ENCODE measurements around the gene PRMT5.
A peak's percentile ranks its signal among the peaks of the same experiment; 100 is the strongest.

The PRMT5 gene

DNA sequence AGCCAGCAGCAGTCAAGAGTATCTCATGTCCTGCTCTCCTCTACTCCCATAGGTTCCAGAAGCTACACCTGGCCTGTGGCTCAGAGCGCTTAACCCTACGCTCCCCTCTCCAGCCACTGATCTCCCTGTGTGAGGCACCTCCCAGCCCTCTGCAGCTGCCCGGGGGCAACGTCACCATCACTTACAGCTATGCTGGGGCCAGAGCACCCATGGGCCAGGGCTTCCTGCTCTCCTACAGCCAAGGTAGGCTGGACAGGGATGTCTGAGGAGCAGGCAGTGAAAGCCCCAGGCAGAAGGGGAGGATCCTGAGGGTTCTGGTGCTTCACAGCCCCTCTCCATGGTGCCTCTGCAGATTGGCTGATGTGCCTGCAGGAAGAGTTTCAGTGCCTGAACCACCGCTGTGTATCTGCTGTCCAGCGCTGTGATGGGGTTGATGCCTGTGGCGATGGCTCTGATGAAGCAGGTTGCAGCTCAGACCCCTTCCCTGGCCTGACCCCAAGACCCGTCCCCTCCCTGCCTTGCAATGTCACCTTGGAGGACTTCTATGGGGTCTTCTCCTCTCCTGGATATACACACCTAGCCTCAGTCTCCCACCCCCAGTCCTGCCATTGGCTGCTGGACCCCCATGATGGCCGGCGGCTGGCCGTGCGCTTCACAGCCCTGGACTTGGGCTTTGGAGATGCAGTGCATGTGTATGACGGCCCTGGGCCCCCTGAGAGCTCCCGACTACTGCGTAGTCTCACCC lies 54.0 kb downstream of the PRMT5 start:
- no peak for DNase-seq (ENCODE audit: low spot score)

GRCh38 chr14:22872833-22873520 lies 56.2 kb downstream of the PRMT5 start:
- DNase-seq (ENCODE audit: low spot score): no peak

DNA sequence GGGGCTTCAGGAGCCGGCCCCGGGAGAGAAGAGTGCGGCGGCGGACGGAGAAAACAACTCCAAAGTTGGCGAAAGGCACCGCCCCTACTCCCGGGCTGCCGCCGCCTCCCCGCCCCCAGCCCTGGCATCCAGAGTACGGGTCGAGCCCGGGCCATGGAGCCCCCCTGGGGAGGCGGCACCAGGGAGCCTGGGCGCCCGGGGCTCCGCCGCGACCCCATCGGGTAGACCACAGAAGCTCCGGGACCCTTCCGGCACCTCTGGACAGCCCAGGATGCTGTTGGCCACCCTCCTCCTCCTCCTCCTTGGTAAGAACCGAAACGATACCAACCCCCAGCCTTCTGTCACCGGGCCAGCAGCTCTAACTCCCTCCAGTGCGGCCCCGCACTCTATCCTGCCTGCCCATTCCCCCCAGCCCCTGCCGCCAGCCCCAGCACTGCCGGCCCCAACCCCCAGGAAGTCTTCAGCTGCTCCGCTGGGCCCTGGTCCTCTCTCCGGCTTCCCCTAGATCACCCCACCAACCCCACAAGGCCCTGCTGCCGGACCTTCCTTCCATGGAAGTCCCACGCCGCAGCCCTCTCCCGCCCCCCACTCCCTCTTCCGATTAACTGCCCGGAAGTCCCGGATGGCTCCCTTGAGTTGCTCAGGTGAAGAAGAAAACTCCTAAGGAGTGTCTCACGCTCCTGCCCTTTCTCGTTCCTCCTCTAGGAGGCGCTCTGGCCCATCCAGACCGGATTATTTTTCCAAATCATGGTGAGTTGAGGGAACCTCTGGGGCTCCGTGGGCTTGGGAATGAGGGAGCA lies 56.9 kb downstream of the PRMT5 start:
- peak; percentile 83 for DNase-seq (ENCODE audit: low spot score)

GRCh38 chr14:22871224-22872032 lies 57.7 kb downstream of the PRMT5 start, which contains the start of gene LRP10:
Gene LRP10 (plus strand): TSS chr14:22871740. CDS start chr14:22872304, 564 bp downstream.
- peak; percentile 87 for DNase-seq (ENCODE audit: low spot score)

DNA sequence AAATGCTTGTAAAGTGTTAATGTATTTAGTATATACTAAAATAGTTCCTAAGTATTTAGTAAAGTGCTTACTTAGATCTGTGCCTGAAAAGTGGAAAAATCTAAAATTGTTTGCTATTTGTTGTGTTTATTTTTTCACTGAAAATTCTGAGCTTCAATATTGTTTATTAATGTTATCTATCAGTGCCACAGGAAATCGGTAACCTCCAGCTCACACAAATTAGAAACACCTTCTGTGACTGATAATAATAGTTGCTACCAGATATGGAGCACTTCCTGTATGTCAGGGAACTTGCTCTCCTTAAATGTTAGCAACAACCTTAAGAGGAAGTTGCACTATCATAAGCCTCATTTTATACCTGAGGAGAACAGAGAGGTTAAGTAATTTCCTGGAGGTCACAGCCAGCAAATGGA lies 58.4 kb downstream of the PRMT5 start:
- DNase-seq (ENCODE audit: low spot score): no peak
